NCI-H748 treated with DMSO at 0.1 percent for 48 hours (cell line): ENCODE data around the gene ZIC4.

Experiments
- DNase-seq: peaks from one replicate; lab custom pipeline; 2025; lab: John Stamatoyannopoulos, UW

The ZIC4 gene

DNA sequence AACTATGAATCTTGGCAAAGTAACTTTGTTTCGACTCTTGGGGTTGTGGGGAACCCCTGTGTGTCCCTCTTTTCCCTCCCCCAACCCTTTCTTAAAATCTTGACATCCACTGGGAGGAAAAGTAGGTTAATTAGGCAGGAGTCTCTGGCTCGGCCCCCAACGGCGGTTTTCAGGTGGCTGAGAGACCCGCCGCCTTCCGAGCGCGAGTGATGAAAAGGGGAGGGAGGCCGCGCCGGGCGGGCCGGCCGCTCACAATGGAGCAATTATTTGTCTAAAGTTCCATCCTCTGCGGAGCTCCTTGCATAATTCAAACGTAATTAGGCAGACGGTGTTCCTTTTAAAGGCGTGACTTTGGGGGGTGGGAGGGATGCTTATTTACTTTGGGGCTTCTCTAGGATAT, 51.7 kb downstream of the ZIC4 start:
- peak; percentile 27 for DNase-seq

DNA sequence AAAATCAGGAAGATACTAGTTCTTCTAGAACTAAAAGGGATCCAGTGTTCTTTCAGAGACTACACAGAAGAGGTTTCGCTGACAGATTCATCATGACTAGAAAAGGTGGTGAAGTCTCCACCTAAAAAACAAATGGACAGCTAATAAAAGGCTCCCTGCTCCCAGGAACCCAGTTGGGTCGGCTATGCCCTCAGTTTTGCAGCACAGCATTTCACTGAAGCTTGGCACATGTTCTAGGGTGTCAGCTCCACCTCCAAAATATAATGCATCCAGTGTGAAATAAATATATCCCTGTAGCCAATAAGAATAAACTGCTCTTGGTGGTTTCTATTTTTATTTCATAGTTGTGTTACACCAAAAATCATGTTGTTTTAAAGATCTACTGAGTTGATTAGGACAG, 55.0 kb downstream of the ZIC4 start:
- DNase-seq = no peak

GRCh38 chr3:147348976-147349375, 57.4 kb downstream of the ZIC4 start:
- no peak for DNase-seq

DNA sequence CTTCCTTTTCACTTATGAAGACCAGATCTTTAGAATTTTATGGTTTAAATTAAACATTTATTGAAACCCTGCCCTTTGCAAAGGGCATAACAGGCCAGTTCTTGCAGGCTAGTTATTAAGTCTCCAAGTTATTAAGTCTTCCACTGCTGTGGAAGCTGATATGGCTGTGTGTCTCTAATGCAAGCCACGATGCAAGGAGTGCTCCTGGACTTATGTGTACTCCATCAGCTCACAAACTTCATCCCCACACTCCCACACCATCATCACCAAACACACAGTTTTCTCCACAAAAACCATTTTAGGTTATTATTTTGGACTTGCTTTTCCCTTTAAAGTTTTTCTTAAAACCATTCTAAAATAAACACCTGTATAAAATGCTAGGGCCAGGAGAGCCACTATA, 62.4 kb downstream of the ZIC4 start:
- no peak for DNase-seq

- no peak for DNase-seq
These were observed 64.6 kb downstream of the ZIC4 start for GRCh38 chr3:147341727-147342126.

GRCh38 chr3:147336543-147337278, 69.6 kb downstream of the ZIC4 start:
- no peak for DNase-seq
